Lung (tissue), 12 donors: ENCODE results near the gene PTPRN2. TPM values are rescaled to one million over a fixed set of nuclear protein-coding genes. Genes with fewer than 3 reads are reported as not detected.

Experiments used
- ATAC-seq: fragments of 200-7000 bp; cut with Tn5 transposase; one replicate; pipeline ENCODE4 v1.9.1; 2020; ENCODE audit warnings: moderate number of reproducible peaks; ENCODE audit not compliant: insufficient read depth, low FRiP score
- DNase-seq, 3 donors: peaks; one replicate each; pipeline ENCODE4 v3.0.0-alpha.2; 2013 to 2017
- H3K27ac ChIP-seq, 2 donors: one replicate each; pipeline ENCODE4 v1.5.1; 2013; ENCODE audit warnings: mild to moderate bottlenecking in 2 of 2, moderate library complexity in 2 of 2, control low read depth in 1 of 2, inconsistent platforms in 1 of 2, low read depth in 1 of 2, low read length in 1 of 2
- H3K27me3 ChIP-seq, 3 donors: one replicate each; pipeline ENCODE4 v1.5.1; 2013; ENCODE audit warnings: low read length in 2 of 3; ENCODE audit not compliant: control insufficient read depth in 3 of 3, insufficient read depth in 3 of 3
- H3K36me3 ChIP-seq, 4 donors: one replicate each; pipeline ENCODE4 v1.5.1; 2013; ENCODE audit warnings: low read length in 4 of 4, mild to moderate bottlenecking in 1 of 4, moderate library complexity in 1 of 4; ENCODE audit not compliant: control insufficient read depth in 4 of 4, insufficient read depth in 4 of 4
- H3K4me1 ChIP-seq, 5 donors: one replicate each; pipeline ENCODE4 v1.5.1; 2013; ENCODE audit warnings: low read length in 5 of 5, mild to moderate bottlenecking in 2 of 5, moderate library complexity in 1 of 5; ENCODE audit not compliant: control insufficient read depth in 5 of 5, insufficient read depth in 5 of 5
- H3K4me3 ChIP-seq: one replicate; pipeline ENCODE4 v1.5.1; 2013; ENCODE audit warnings: mild to moderate bottlenecking, control low read depth, moderate library complexity
- H3K9ac ChIP-seq, 2 donors: one replicate each; pipeline ENCODE4 v1.5.1; 2013; ENCODE audit warnings: low read length in 2 of 2, control low read depth in 1 of 2; ENCODE audit not compliant: insufficient read depth in 1 of 2
- H3K9me3 ChIP-seq, 4 donors: one replicate each; pipeline ENCODE4 v1.5.1; 2013; ENCODE audit warnings: low read length in 3 of 4, mild to moderate bottlenecking in 1 of 4, moderate library complexity in 1 of 4; ENCODE audit not compliant: control insufficient read depth in 4 of 4, insufficient read depth in 3 of 4
- CTCF ChIP-seq: IDR thresholded peaks from 2 replicates; pipeline ENCODE4 v1.5.1; 2012; ENCODE audit warnings: mild to moderate bottlenecking; ENCODE audit errors: control extremely low read depth, extremely low read depth
- WGBS, 2 donors: extraction: QIAGEN DNeasy Blood & Tissue Kit; methylation state at CpG; one replicate each; pipeline ENCODE4 v1.1.7; 2013; 5-methylcytosine and 5-hydroxymethylcytosine counted together
- polyA plus RNA-seq, 2 donors: library from polyadenylated mRNA; stranded (reverse); fragments of 200-250 nt; gene quantifications; one replicate each; pipeline ENCODE4 v1.2.1, GENCODE V29; 2013
- total RNA-seq, 2 donors: library from RNA; depleted of rRNA in 1 of 2; stranded (reverse); fragments of >200 nt in 1 of 2; gene quantifications; one replicate each; pipeline ENCODE4 v1.2.1, GENCODE V29; 2014 to 2021
- donor health status: control.
- donor health status: control.
- donor health status: Bipolar disorder and iron deficiency.
- donor health status: healthy.
- donor health status: DM: yes; HTN: yes; CAD: no.

The PTPRN2 gene
- total and polyA plus RNA-seq, 4 donors = 2.1 to 7.4 (median 4.4) TPM

GRCh38 chr7:158409816-158410330 lies 177.8 kb downstream of the PTPRN2 start:
- Histone ChIP-seq H3K9ac (no peak overlapping the region), H3K9me3 (no peaks in the 10 kb centered on the region), H3K27me3 (no peaks in the 10 kb centered on the region), H3K4me3 (no peak overlapping the region), H3K4me1 (peaks cover 0 to 5% (median 0%) of the 10 kb centered on the region in 5 donors), H3K36me3 (no peaks in the 10 kb centered on the region), H3K27ac (no peak overlapping the region)
- no peak for DNase-seq
- TF ChIP-seq CTCF = no peak
- no peak for ATAC-seq
- 81 to 90% methylated on average over 13 of the region's 13 CpGs for WGBS, 2 donors

GRCh38 chr7:158409120-158409519 lies 178.5 kb downstream of the PTPRN2 start:
- no peak for ATAC-seq
- DNase-seq = no peak
- H3K9ac ChIP-seq = no peak overlapping the region
- no peaks in the 10 kb centered on the region for H3K9me3 ChIP-seq
- H3K27ac ChIP-seq = no peak overlapping the region
- H3K4me1 ChIP-seq = peaks cover 0 to 2% (median 0%) of the 10 kb centered on the region in 5 donors
- no peak overlapping the region for H3K4me3 ChIP-seq
- no peaks in the 10 kb centered on the region for H3K36me3 ChIP-seq
- TF ChIP-seq CTCF = no peak
- WGBS, 2 donors = 79 to 87% methylated on average over 5 of the region's 5 CpGs
- H3K27me3 ChIP-seq = no peaks in the 10 kb centered on the region

- H3K36me3 ChIP-seq = no peaks in the 10 kb centered on the region
- TF ChIP-seq CTCF = no peak
- DNase-seq = no peak
- H3K9ac ChIP-seq = no peak overlapping the region
- no peak overlapping the region for H3K4me3 ChIP-seq
- ATAC-seq = no peak
- WGBS, 2 donors = 32 to 43% methylated on average over 12 of the region's 12 CpGs
- no peaks in the 10 kb centered on the region for H3K9me3 ChIP-seq
- no peak overlapping the region for H3K27ac ChIP-seq
- no peaks in the 10 kb centered on the region for H3K4me1 ChIP-seq
- H3K27me3 ChIP-seq = no peaks in the 10 kb centered on the region
Measured at GRCh38 chr7:158408318-158408920, 179.2 kb downstream of the PTPRN2 start.
